Nephron progenitor cell (in vitro differentiated cells): Measurements from ENCODE around the gene PLCB3.

ENCODE experiments used
- DNase-seq: peaks from one replicate; pipeline ENCODE4 v3.0.0; 2021
- H3K27ac Mint-ChIP-seq: 2 replicates; pipeline ENCODE4 v1.8.0; 2021; ENCODE audit warnings: mild to moderate bottlenecking, moderate library complexity, mixed read lengths
- H3K27me3 Mint-ChIP-seq: 2 replicates; pipeline ENCODE4 v1.8.0; 2021; ENCODE audit warnings: mild to moderate bottlenecking, low read depth, mixed read lengths; ENCODE audit not compliant: poor library complexity
- H3K36me3 Mint-ChIP-seq: 2 replicates; pipeline ENCODE4 v1.8.0; 2021; ENCODE audit warnings: low read depth, mixed read lengths
- H3K4me1 Mint-ChIP-seq: 2 replicates; pipeline ENCODE4 v1.8.0; 2021; ENCODE audit warnings: mixed read lengths
- H3K4me3 Mint-ChIP-seq: 2 replicates; pipeline ENCODE4 v1.8.0; 2021; ENCODE audit warnings: mild to moderate bottlenecking, moderate library complexity, mixed read lengths
- H3K9me3 Mint-ChIP-seq: 2 replicates; pipeline ENCODE4 v1.8.0; 2021; ENCODE audit warnings: mild to moderate bottlenecking, moderate library complexity, mixed read lengths
- CTCF ChIP-seq: fragments of 200-600 bp; sonication (generic); IDR thresholded peaks from 2 replicates; pipeline ENCODE4 v1.5.0; 2021; ENCODE audit warnings: antibody characterized with exemption

The PLCB3 gene

GRCh38 chr11:64275841-64276240, 24.5 kb downstream of the PLCB3 start:
- Mint-ChIP-seq H3K36me3 (no peaks in the 10 kb centered on the region), H3K4me3 (no peak overlapping the region), H3K27ac (no peak overlapping the region), H3K4me1 (peaks cover 14% of the 10 kb centered on the region), H3K9me3 (no peaks in the 10 kb centered on the region), H3K27me3 (no peaks in the 10 kb centered on the region)
- TF ChIP-seq CTCF: no peak
- no peak for DNase-seq

GRCh38 chr11:64276653-64277431, 25.5 kb downstream of the PLCB3 start:
- no peak for TF ChIP-seq CTCF
- Mint-ChIP-seq H3K36me3 (peaks cover 10% of the 10 kb centered on the region), H3K4me1 (peaks cover 12% of the 10 kb centered on the region), H3K4me3 (no peak overlapping the region), H3K27ac (no peak overlapping the region), H3K27me3 (no peaks in the 10 kb centered on the region), H3K9me3 (no peaks in the 10 kb centered on the region)
- DNase-seq: no peak

- no peak for TF ChIP-seq CTCF
- H3K27ac Mint-ChIP-seq: peak overlapping the region; percentile 19
- no peaks in the 10 kb centered on the region for H3K27me3 Mint-ChIP-seq
- H3K9me3 Mint-ChIP-seq: no peaks in the 10 kb centered on the region
- H3K4me3 Mint-ChIP-seq: no peak overlapping the region
- peaks cover 14% of the 10 kb centered on the region for H3K36me3 Mint-ChIP-seq
- no peak for DNase-seq
- H3K4me1 Mint-ChIP-seq: peaks cover 8% of the 10 kb centered on the region
Measured at GRCh38 chr11:64278576-64279190, 27.4 kb downstream of the PLCB3 start.

GRCh38 chr11:64281957-64282770, 30.8 kb downstream of the PLCB3 start:
- no peak overlapping the region for H3K27ac Mint-ChIP-seq
- no peak for TF ChIP-seq CTCF
- peaks cover 14% of the 10 kb centered on the region for H3K4me1 Mint-ChIP-seq
- H3K9me3 Mint-ChIP-seq: no peaks in the 10 kb centered on the region
- H3K4me3 Mint-ChIP-seq: no peak overlapping the region
- DNase-seq: no peak
- H3K27me3 Mint-ChIP-seq: peaks cover 3% of the 10 kb centered on the region
- H3K36me3 Mint-ChIP-seq: peaks cover 14% of the 10 kb centered on the region

GRCh38 chr11:64283092-64283491, 31.8 kb downstream of the PLCB3 start:
- H3K27me3 Mint-ChIP-seq: peaks cover 3% of the 10 kb centered on the region
- no peak for TF ChIP-seq CTCF
- H3K27ac Mint-ChIP-seq: peak overlapping the region; percentile 21
- H3K9me3 Mint-ChIP-seq: no peaks in the 10 kb centered on the region
- peaks cover 14% of the 10 kb centered on the region for H3K36me3 Mint-ChIP-seq
- peak overlapping the region; percentile 83 for H3K4me3 Mint-ChIP-seq
- DNase-seq: no peak
- peaks cover 14% of the 10 kb centered on the region for H3K4me1 Mint-ChIP-seq
